ENCODE results near the gene DCAF8. TPM values are rescaled to one million over a fixed set of nuclear protein-coding genes. Genes with fewer than 3 reads are reported as not detected.

DCAF8 gene
- total RNA-seq, 1 experiment from 2014 or later, result 86.5 TPM

GRCh38 chr1:160205242-160206035 is 56.9 kb downstream of the DCAF8 start, which contains the start of gene PEA15:
TSS of gene PEA15 (plus strand) at chr1:160205384. CDS start at chr1:160211545, 6,161 bp downstream.
- peak; percentile 65 for DNase-seq (ENCODE audit: low spot score)

- no peak for DNase-seq (ENCODE audit: low spot score)
These were observed 57.7 kb downstream of the DCAF8 start for GRCh38 chr1:160204526-160205241.

GRCh38 chr1:160200786-160201185 is 61.6 kb downstream of the DCAF8 start:
- DNase-seq (ENCODE audit: low spot score), result no peak

GRCh38 chr1:160197231-160197630 is 65.1 kb downstream of the DCAF8 start:
- DNase-seq (ENCODE audit: low spot score), result no peak

- DNase-seq (ENCODE audit: low spot score), result no peak
These were observed 66.2 kb downstream of the DCAF8 start for GRCh38 chr1:160196143-160196542.

GRCh38 chr1:160194737-160195059 is 67.7 kb downstream of the DCAF8 start:
- DNase-seq (ENCODE audit: low spot score), result no peak

GRCh38 chr1:160193832-160194736 is 68.3 kb downstream of the DCAF8 start:
- DNase-seq (ENCODE audit: low spot score), result no peak

- peak; percentile 96 for DNase-seq (ENCODE audit: low spot score)
These were observed 69.1 kb downstream of the DCAF8 start for GRCh38 chr1:160193091-160193819.

GRCh38 chr1:160192234-160192633 is 70.1 kb downstream of the DCAF8 start:
- DNase-seq (ENCODE audit: low spot score), result no peak

GRCh38 chr1:160191756-160192155 is 70.6 kb downstream of the DCAF8 start:
- DNase-seq (ENCODE audit: low spot score), result no peak

GRCh38 chr1:160189649-160190625 is 72.4 kb downstream of the DCAF8 start, which contains the start of gene CASQ1:
TSS of gene CASQ1 (plus strand) at chr1:160190575. CDS start at chr1:160190752, 177 bp downstream.
- DNase-seq (ENCODE audit: low spot score), result peak; percentile 65

GRCh38 chr1:160188341-160188740 is 74.0 kb downstream of the DCAF8 start:
- DNase-seq (ENCODE audit: low spot score), result no peak

- DNase-seq (ENCODE audit: low spot score), result no peak
These were observed 74.9 kb downstream of the DCAF8 start for GRCh38 chr1:160187407-160187806.

GRCh38 chr1:160186729-160187128 is 75.6 kb downstream of the DCAF8 start:
- no peak for DNase-seq (ENCODE audit: low spot score)

- no peak for DNase-seq (ENCODE audit: low spot score)
These were observed 76.1 kb downstream of the DCAF8 start for GRCh38 chr1:160186246-160186645.

- DNase-seq (ENCODE audit: low spot score), result no peak
These were observed 83.0 kb downstream of the DCAF8 start for GRCh38 chr1:160179336-160179735.

GRCh38 chr1:160178731-160179130 is 83.6 kb downstream of the DCAF8 start:
- no peak for DNase-seq (ENCODE audit: low spot score)

GRCh38 chr1:160177667-160178066 is 84.7 kb downstream of the DCAF8 start:
- no peak for DNase-seq (ENCODE audit: low spot score)

- DNase-seq (ENCODE audit: low spot score), result no peak
These were observed 85.1 kb downstream of the DCAF8 start for GRCh38 chr1:160177231-160177630.

- DNase-seq (ENCODE audit: low spot score), result no peak
These were observed 90.4 kb downstream of the DCAF8 start for GRCh38 chr1:160171980-160172379.

All from A172 (cell line).